Neural progenitor cell (in vitro differentiated cells): ENCODE data around the gene TIPIN.
"Not testable (repeated sequence)": the region's sequence is repeated elsewhere in the genome, so short reads cannot be mapped to it uniquely, and the experiment has no call there.

Experiments
- CTCF ChIP-seq: fragments of 200-600 bp; sonication (generic); IDR thresholded peaks from 2 replicates; pipeline ENCODE4 v1.5.1; 2017; ENCODE audit warnings: antibody characterized with exemption, mild to moderate bottlenecking
- EZH2 ChIP-seq: fragments of 200-600 bp; sonication (generic); IDR thresholded peaks from 2 replicates; pipeline ENCODE4 v1.6.1; 2017; ENCODE audit warnings: antibody characterized with exemption, mild to moderate bottlenecking, moderate library complexity
- EZH2phosphoT487 ChIP-seq: fragments of 200-600 bp; sonication (generic); IDR thresholded peaks from 2 replicates; pipeline ENCODE4 v1.6.1; 2017; ENCODE audit warnings: antibody characterized with exemption

- TF ChIP-seq CTCF, EZH2phosphoT487, EZH2: not testable (repeated sequence)
Observed at GRCh38 chr15:66348530-66348929, 8.0 kb downstream of the TIPIN start.
